Measurements from ENCODE around the gene MAP3K4. TPM values are rescaled to one million over a fixed set of nuclear protein-coding genes. Genes with fewer than 3 reads are reported as not detected.
A peak's percentile ranks its signal among the peaks of the same experiment; 100 is the strongest.

The MAP3K4 gene
- total and polyA plus RNA-seq, 10 donors, result 11.4 to 65.5 (median 37.0) TPM

GRCh38 chr6:161074496-161075121, 83.0 kb downstream of the MAP3K4 start:
- H3K4me1 ChIP-seq, result no peaks in the 10 kb centered on the region

GRCh38 chr6:161076181-161076677, 84.7 kb downstream of the MAP3K4 start:
- no peak overlapping the region for H3K4me3 ChIP-seq
- H3K36me3 ChIP-seq, result peaks cover 0 to 100% (median 49%) of the 10 kb centered on the region in 6 donors
- H3K27me3 ChIP-seq (replicated peaks in 1 of 7), result no peaks in the 10 kb centered on the region
- no peaks in the 10 kb centered on the region for H3K4me1 ChIP-seq
- H3K9me3 ChIP-seq, result no peaks in the 10 kb centered on the region
- TF ChIP-seq POLR2AphosphoS5 (IDR thresholded peaks at IDR 0.05) (no peak), CTCF (IDR thresholded peaks at IDR 0.05 in 8 of 11, conservative IDR thresholded peaks at IDR 0.05 in 3 of 11) (no peak), POLR2A (IDR thresholded peaks at IDR 0.05) (no peak)
- DNase-seq, result no peak
- WGBS, 5 donors, result 75 to 85% (median 81%) methylated on average over 8 of the region's 8 CpGs
- H3K27ac ChIP-seq, result peak overlapping the region in 1 of 8 donors; percentile 7
- intact Hi-C loops (cut with DNase I; ENCODE audit: low total_unique reads), result no loop called here

More at GRCh38 chr6:161074496-161075121, 83.0 kb downstream of the MAP3K4 start:
- no peaks in the 10 kb centered on the region for H3K9me3 ChIP-seq
- H3K36me3 ChIP-seq, result peaks cover 0 to 95% (median 40%) of the 10 kb centered on the region in 6 donors
- DNase-seq, result no peak
- intact Hi-C loops (cut with DNase I; ENCODE audit: low total_unique reads), result no loop called here
- WGBS, 5 donors, result 91 to 97% (median 95%) methylated on average over 5 of the region's 5 CpGs
- no peaks in the 10 kb centered on the region for H3K27me3 ChIP-seq (replicated peaks in 1 of 7)
- H3K4me3 ChIP-seq, result no peak overlapping the region
- TF ChIP-seq POLR2AphosphoS5 (IDR thresholded peaks at IDR 0.05) (no peak), POLR2A (IDR thresholded peaks at IDR 0.05) (no peak), CTCF (IDR thresholded peaks at IDR 0.05 in 8 of 11, conservative IDR thresholded peaks at IDR 0.05 in 3 of 11) (no peak)
- H3K27ac ChIP-seq, result no peak overlapping the region

- peaks cover 3 to 100% (median 69%) of the 10 kb centered on the region in 6 donors for H3K36me3 ChIP-seq
- no peak for DNase-seq
- TF ChIP-seq POLR2A (IDR thresholded peaks at IDR 0.05), result no peak
- TF ChIP-seq CTCF (IDR thresholded peaks at IDR 0.05 in 8 of 11, conservative IDR thresholded peaks at IDR 0.05 in 3 of 11), result no peak
- TF ChIP-seq POLR2AphosphoS5 (IDR thresholded peaks at IDR 0.05), result no peak
- no peaks in the 10 kb centered on the region for H3K9me3 ChIP-seq
- H3K27ac ChIP-seq, result peak overlapping the region in 1 of 8 donors; percentile 38
- H3K27me3 ChIP-seq (replicated peaks in 1 of 7), result no peaks in the 10 kb centered on the region
- H3K4me1 ChIP-seq, result no peaks in the 10 kb centered on the region
- no peak overlapping the region for H3K4me3 ChIP-seq
- 81 to 90% (median 82%) methylated on average over 12 of the region's 12 CpGs for WGBS, 5 donors
- intact Hi-C loops (cut with DNase I; ENCODE audit: low total_unique reads), result no loop called here
Observed at GRCh38 chr6:161079566-161080262, 88.1 kb downstream of the MAP3K4 start.

Measured in spleen (tissue), 11 donors.